PC-9 (cell line): ENCODE measurements around the gene SMIM1. TPM values are rescaled to one million over a fixed set of nuclear protein-coding genes. Genes with fewer than 3 reads are reported as not detected.

Experiments
- BruUV-seq: library from RNA; stranded (reverse); fragments of 400-500 nt; replicated peaks from 2 replicates; lab custom pipeline; 2021; lab: Mats Ljungman, UMichigan
- CTCF ChIA-PET: fragments of 300-600 bp; sonication (Branson Sonifier 250); formaldehyde crosslinking; loops from one replicate; lab custom pipeline; 2022; ENCODE audit warnings: antibody characterized with exemption; lab: Charles Lee
- POLR2A ChIA-PET: fragments of 300-600 bp; sonication (Branson Sonifier 250); formaldehyde crosslinking; loops from one replicate; lab custom pipeline; 2022; ENCODE audit warnings: antibody characterized with exemption; ENCODE audit not compliant: unreplicated experiment; lab: Charles Lee
- DNase-seq, 2 experiments: peaks; one replicate each; pipeline versions ENCODE4 v3.0.0 to v3.0.0-alpha.2; 2015 to 2022; ENCODE audit warnings: mixed read lengths in 1 of 2
- H2AFZ ChIP-seq: fragments of 200-600 bp; sonication (generic); 2 replicates; pipeline ENCODE4 v1.8.1; 2017; ENCODE audit warnings: antibody characterized with exemption
- H3F3A ChIP-seq: fragments of 200-600 bp; sonication (generic); 2 replicates; pipeline ENCODE4 v1.8.1; 2017; ENCODE audit warnings: antibody characterized with exemption, mild to moderate bottlenecking, low read depth; ENCODE audit not compliant: insufficient read depth
- H3K27ac ChIP-seq: fragments of 200-600 bp; sonication (generic); 2 replicates; pipeline ENCODE4 v1.6.1; 2016; ENCODE audit warnings: mixed run types
- H3K27me3 ChIP-seq: fragments of 200-600 bp; sonication (generic); 2 replicates; pipeline ENCODE4 v1.6.1; 2016; ENCODE audit warnings: low read depth, mixed run types; ENCODE audit not compliant: insufficient read depth
- H3K36me3 ChIP-seq: fragments of 200-600 bp; sonication (generic); 2 replicates; pipeline ENCODE4 v1.6.1; 2016; ENCODE audit warnings: low read depth, mixed run types
- H3K4me1 ChIP-seq: fragments of 200-600 bp; sonication (generic); replicated peaks from 2 replicates; pipeline ENCODE4 v1.6.1; 2016; ENCODE audit warnings: mixed run types; ENCODE audit not compliant: insufficient read depth
- H3K4me2 ChIP-seq: fragments of 200-600 bp; sonication (generic); 2 replicates; pipeline ENCODE4 v1.6.1; 2017; ENCODE audit warnings: mixed run types
- H3K4me3 ChIP-seq: fragments of 200-600 bp; sonication (generic); 2 replicates; pipeline ENCODE4 v1.6.1; 2016; ENCODE audit warnings: mixed run types
- H3K79me2 ChIP-seq: fragments of 200-600 bp; sonication (generic); 2 replicates; pipeline ENCODE4 v1.6.1; 2017; ENCODE audit warnings: low read depth, mixed run types
- H3K9me2 ChIP-seq: fragments of 200-600 bp; sonication (generic); 2 replicates; pipeline ENCODE4 v1.8.1; 2017; ENCODE audit warnings: mild to moderate bottlenecking; ENCODE audit not compliant: insufficient read depth
- H3K9me3 ChIP-seq: fragments of 200-600 bp; sonication (generic); 2 replicates; pipeline ENCODE4 v1.8.1; 2016; ENCODE audit warnings: low read depth; ENCODE audit not compliant: insufficient read depth
- H4K20me1 ChIP-seq: fragments of 200-600 bp; sonication (generic); 2 replicates; pipeline ENCODE4 v1.8.1; 2017; ENCODE audit not compliant: insufficient read depth
- CTCF ChIP-seq: fragments of 200-600 bp; sonication (generic); conservative IDR thresholded peaks from 2 replicates; pipeline ENCODE4 v1.6.1; 2017; ENCODE audit warnings: mixed run types, antibody characterized with exemption, mild to moderate bottlenecking, moderate library complexity
- EZH2 ChIP-seq: fragments of 200-600 bp; sonication (generic); IDR thresholded peaks from 2 replicates; pipeline ENCODE4 v1.8.0; 2017; ENCODE audit warnings: antibody characterized with exemption, low read depth
- intact Hi-C: fragments of 100-400 bp; cut with micrococcal nuclease; formaldehyde crosslinking; loops from one replicate; pipeline ENCODE4 v1.10.0; 2022; ENCODE audit not compliant: unreplicated experiment
- total RNA-seq: library from RNA; stranded (reverse); gene quantifications from 2 replicates; pipeline ENCODE4 v1.2.3, GENCODE V29; 2021

SMIM1 gene
- total RNA-seq, 1 experiment from 2014 or later: 5.9 TPM

- H4K20me1 ChIP-seq: no peaks in the 10 kb centered on the region
- H3K27ac ChIP-seq: no peak overlapping the region
- no peaks in the 10 kb centered on the region for H3K4me1 ChIP-seq
- H3K4me3 ChIP-seq: no peak overlapping the region
- DNase-seq: no peak
- intact Hi-C loops: no loop called here
- H3K9me3 ChIP-seq: no peaks in the 10 kb centered on the region
- BruUV-seq: no TSS peak
- H3F3A ChIP-seq: no peaks in the 10 kb centered on the region
- H3K36me3 ChIP-seq: no peaks in the 10 kb centered on the region
- no peak overlapping the region for H2AFZ ChIP-seq
- no peak for TF ChIP-seq EZH2
- TF ChIP-seq CTCF: no peak
- H3K27me3 ChIP-seq: peaks cover 92% of the 10 kb centered on the region
- H3K79me2 ChIP-seq: no peaks in the 10 kb centered on the region
- ChIA-PET POLR2A (no interaction called here), CTCF (no interaction called here)
- H3K4me2 ChIP-seq: no peak overlapping the region
- H3K9me2 ChIP-seq: no peaks in the 10 kb centered on the region
These were observed 9.7 kb upstream of the SMIM1 start for GRCh38 chr1:3762873-3763228.

- BruUV-seq: no TSS peak
- H3K36me3 ChIP-seq: no peaks in the 10 kb centered on the region
- peaks cover 92% of the 10 kb centered on the region for H3K27me3 ChIP-seq
- no peaks in the 10 kb centered on the region for H4K20me1 ChIP-seq
- CTCF ChIA-PET: no interaction called here
- H3K27ac ChIP-seq: no peak overlapping the region
- no peaks in the 10 kb centered on the region for H3K9me2 ChIP-seq
- no peak overlapping the region for H2AFZ ChIP-seq
- no peaks in the 10 kb centered on the region for H3K4me1 ChIP-seq
- intact Hi-C loops: no loop called here
- H3F3A ChIP-seq: no peaks in the 10 kb centered on the region
- no peaks in the 10 kb centered on the region for H3K79me2 ChIP-seq
- H3K4me3 ChIP-seq: no peak overlapping the region
- TF ChIP-seq CTCF: no peak
- TF ChIP-seq EZH2: no peak
- POLR2A ChIA-PET: interaction anchor here (0.6 kb wide), 1 partner anchor 68 kb away, joined by 4 read pairs; no protein-coding TSS in a partner anchor
- H3K4me2 ChIP-seq: no peak overlapping the region
- DNase-seq: no peak
- no peaks in the 10 kb centered on the region for H3K9me3 ChIP-seq
These were observed 9.0 kb upstream of the SMIM1 start for GRCh38 chr1:3763351-3764125.

- CTCF ChIA-PET: no interaction called here
- H3K9me3 ChIP-seq: no peaks in the 10 kb centered on the region
- H4K20me1 ChIP-seq: no peaks in the 10 kb centered on the region
- no peaks in the 10 kb centered on the region for H3F3A ChIP-seq
- H3K4me1 ChIP-seq: no peaks in the 10 kb centered on the region
- POLR2A ChIA-PET: no interaction called here
- no peaks in the 10 kb centered on the region for H3K36me3 ChIP-seq
- no peak overlapping the region for H3K4me3 ChIP-seq
- no peak for TF ChIP-seq CTCF
- TF ChIP-seq EZH2: no peak
- no peaks in the 10 kb centered on the region for H3K79me2 ChIP-seq
- intact Hi-C loops: no loop called here
- no peaks in the 10 kb centered on the region for H3K9me2 ChIP-seq
- no peak overlapping the region for H3K4me2 ChIP-seq
- H3K27me3 ChIP-seq: peaks cover 54% of the 10 kb centered on the region
- no peak for DNase-seq
- H3K27ac ChIP-seq: no peak overlapping the region
- no peak overlapping the region for H2AFZ ChIP-seq
- no TSS peak for BruUV-seq
These were observed 5.1 kb upstream of the SMIM1 start for GRCh38 chr1:3767328-3767925.
